ENCODE data around the gene ATP2B2.

ATP2B2 gene

DNA sequence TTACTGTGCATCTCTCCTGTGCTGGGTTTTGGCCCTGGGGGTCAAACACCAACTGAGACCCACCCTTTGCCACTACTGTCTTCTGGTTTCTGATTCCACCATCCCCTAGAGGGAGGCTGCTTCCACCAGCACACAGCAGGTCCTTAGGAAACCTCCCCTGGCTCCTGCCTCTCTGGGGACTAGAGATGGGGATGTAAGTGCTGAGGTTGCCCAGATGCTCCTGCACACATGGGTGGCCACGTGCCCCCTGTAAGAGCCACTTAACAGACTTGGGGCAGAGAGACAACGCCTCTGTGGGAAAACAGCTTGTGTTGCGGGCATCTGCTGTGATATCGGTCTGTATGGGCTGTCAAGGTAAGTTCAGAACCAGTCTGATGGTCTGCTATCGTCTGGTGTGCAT is 83.4 kb downstream of the ATP2B2 start:
- no peak for DNase-seq (ENCODE audit: low read depth, low spot score)
- H3K4me3 ChIP-seq (ENCODE audit: low read length): no peak overlapping the region

DNA sequence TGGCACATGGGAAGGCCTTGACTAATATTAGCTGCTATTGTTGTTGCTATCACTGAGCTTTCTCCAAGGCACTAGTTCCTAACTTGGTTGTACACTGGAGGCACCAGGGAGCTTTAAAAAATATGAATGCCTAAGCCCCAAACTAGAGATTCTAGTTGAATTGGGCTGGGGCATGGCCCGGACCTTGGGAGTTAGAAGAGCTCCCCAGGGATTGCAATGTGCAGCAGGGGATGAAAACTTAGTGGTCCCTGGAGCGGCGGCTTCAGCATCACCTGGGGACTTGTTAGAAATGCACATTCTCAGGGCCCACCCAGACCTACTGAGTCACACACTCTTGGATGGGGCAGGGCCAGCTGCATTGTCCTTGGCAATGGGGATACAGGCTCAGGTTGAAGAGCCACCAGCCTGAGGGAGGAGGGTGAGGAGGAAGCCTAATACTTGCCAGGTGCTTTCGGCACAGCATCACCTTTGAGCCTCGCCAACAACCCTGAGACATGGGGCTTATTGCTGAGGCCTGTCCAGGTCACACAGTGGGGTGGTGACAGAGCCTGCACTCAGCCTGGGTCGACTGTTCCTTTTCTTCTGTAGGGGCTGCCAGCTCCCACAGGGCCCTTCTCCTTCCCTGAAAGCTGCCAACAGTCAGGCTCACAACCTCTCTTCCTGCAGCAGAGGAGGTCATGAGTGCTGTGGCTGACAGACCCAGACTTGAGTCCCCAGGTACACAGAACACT is 84.5 kb downstream of the ATP2B2 start:
- no peak overlapping the region for H3K4me3 ChIP-seq (ENCODE audit: low read length)
- no peak for DNase-seq (ENCODE audit: low read depth, low spot score)

GRCh38 chr3:10419637-10420232 is 85.7 kb downstream of the ATP2B2 start:
- H3K4me3 ChIP-seq (ENCODE audit: low read length): no peak overlapping the region
- DNase-seq (ENCODE audit: low read depth, low spot score): peak; percentile 71

GRCh38 chr3:10417847-10418246 is 87.5 kb downstream of the ATP2B2 start:
- no peak overlapping the region for H3K4me3 ChIP-seq (ENCODE audit: low read length)
- no peak for DNase-seq (ENCODE audit: low read depth, low spot score)

- no peak for DNase-seq (ENCODE audit: low read depth, low spot score)
- H3K4me3 ChIP-seq (ENCODE audit: low read length): no peak overlapping the region
Measured at GRCh38 chr3:10416730-10417300, 88.6 kb downstream of the ATP2B2 start.

DNA sequence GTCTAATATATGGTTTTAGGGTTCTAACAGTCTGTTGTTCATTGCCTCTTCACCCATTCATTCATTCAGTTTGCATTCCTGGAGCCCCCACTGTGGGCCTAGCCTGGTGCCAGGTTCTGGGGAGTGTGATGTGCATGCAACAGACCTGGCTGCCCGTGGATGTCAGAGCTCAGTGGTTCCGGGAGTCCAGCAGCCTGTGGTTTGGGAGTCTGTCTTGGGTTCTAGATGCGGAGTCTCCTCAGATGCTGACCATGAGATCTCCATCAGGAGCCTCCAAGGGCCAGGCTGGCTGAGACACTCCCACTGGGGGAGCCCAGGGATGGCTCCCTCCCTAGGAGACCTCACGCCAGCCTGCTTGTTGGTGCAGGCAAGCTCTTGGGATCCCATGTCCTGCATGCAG is 92.3 kb downstream of the ATP2B2 start:
- no peak overlapping the region for H3K4me3 ChIP-seq (ENCODE audit: low read length)
- DNase-seq (ENCODE audit: low read depth, low spot score): no peak

- H3K4me3 ChIP-seq (ENCODE audit: low read length): no peak overlapping the region
Measured at GRCh38 chr3:10411598-10412332, 93.6 kb downstream of the ATP2B2 start.

DNA sequence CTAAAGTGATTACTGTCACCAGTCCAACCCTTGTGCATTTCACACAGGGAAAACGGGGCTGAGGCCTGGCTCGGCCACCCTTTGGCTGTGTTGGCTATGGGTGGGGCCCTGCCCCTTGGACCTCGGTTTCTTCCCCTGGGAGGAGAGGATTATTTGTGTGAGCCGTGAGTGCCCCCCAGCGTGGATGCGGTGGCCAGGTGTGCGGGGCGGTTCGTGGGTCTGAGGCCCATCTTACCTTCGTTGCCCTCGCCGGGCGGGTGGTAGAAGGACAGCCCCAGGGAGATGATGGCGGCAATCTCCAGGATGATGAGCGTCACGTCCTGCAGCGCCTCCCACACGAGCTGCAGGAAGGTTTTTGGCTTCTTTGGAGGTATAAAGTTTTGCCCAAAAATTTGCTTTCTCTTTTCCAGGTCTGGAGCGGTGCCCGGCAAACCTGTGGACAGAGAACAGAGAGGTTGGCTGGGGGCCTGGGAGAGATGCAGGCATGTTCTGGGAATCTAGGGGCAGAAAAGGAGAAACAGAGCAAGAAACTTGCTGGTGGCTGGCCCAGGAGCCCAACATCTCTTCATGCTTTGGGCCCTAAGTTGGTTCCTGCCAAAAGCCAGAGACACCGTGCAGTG is 94.9 kb downstream of the ATP2B2 start:
- no peak for DNase-seq (ENCODE audit: low read depth, low spot score)
- no peak overlapping the region for H3K4me3 ChIP-seq (ENCODE audit: low read length)

More at GRCh38 chr3:10411598-10412332, 93.6 kb downstream of the ATP2B2 start:
- no peak for DNase-seq (ENCODE audit: low read depth, low spot score)

DNA sequence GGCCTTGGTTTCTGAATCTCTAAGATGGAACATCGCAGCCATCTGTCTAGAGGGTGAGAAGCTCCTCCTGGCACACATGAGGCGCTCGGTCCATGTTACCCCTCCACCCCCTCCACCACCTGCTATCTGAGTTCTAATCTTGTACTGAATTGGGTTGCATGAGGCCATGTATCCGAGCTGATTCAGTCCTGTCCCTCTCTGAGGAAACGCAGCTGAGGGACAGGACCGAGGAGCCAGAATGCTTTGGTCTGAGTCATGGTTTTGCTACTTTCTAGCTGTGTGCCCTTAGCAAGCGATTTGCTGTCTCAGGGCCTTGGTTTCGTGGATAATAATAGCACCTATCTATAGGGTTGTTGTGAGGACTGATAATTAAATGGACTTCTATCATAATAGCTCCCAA is 96.7 kb downstream of the ATP2B2 start:
- no peak for DNase-seq (ENCODE audit: low read depth, low spot score)
- no peak overlapping the region for H3K4me3 ChIP-seq (ENCODE audit: low read length)

GRCh38 chr3:10407361-10407760 is 98.0 kb downstream of the ATP2B2 start:
- H3K4me3 ChIP-seq (ENCODE audit: low read length): no peak overlapping the region
- no peak for DNase-seq (ENCODE audit: low read depth, low spot score)

DNA sequence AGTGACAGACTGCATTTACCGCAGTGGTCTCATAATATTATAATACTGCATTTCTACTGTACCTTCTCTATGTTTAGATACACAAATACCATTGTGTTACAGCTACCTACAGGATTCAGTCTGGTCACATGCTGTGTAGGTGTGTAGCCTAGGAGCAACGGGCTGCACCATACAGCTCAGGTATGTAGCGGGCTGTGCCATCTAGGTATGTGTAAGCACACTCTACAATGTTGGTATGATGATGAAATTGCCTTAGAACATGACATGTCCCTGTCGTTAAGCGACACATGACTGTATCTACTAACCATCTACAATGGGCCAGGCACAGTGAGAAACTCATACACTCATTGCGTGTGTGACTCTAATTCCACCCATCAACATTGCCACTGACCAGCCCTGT is 99.0 kb downstream of the ATP2B2 start:
- no peak for DNase-seq (ENCODE audit: low read depth, low spot score)
- H3K4me3 ChIP-seq (ENCODE audit: low read length): no peak overlapping the region

DNA sequence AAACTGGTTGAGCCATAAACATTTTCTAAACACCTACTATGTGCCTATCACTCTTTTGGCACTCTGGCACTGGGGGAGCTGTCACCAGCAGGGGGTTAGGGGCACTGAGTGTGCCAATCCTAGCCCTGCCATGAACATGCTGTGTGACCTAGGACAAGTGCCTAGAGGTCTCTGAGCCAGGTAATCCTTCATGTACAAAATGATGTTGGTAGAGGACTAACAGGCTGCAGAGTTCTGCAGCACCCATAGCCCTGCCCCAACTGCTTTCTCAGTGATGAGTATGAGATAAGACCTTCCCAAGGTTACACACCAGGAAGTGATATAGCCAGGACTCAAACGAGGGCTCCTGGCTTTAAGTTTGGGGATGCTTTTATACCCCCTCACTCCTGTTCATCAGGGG is 99.6 kb downstream of the ATP2B2 start:
- no peak overlapping the region for H3K4me3 ChIP-seq (ENCODE audit: low read length)
- no peak for DNase-seq (ENCODE audit: low read depth, low spot score)

- DNase-seq (ENCODE audit: low read depth, low spot score): no peak
- no peak overlapping the region for H3K4me3 ChIP-seq (ENCODE audit: low read length)
Measured at GRCh38 chr3:10404876-10405275, 100.5 kb downstream of the ATP2B2 start.

GRCh38 chr3:10404377-10404776 is 101.0 kb downstream of the ATP2B2 start:
- H3K4me3 ChIP-seq (ENCODE audit: low read length): no peak overlapping the region
- no peak for DNase-seq (ENCODE audit: low read depth, low spot score)

GRCh38 chr3:10401990-10402761 is 103.2 kb downstream of the ATP2B2 start:
- no peak for DNase-seq (ENCODE audit: low read depth, low spot score)
- H3K4me3 ChIP-seq (ENCODE audit: low read length): no peak overlapping the region

DNA sequence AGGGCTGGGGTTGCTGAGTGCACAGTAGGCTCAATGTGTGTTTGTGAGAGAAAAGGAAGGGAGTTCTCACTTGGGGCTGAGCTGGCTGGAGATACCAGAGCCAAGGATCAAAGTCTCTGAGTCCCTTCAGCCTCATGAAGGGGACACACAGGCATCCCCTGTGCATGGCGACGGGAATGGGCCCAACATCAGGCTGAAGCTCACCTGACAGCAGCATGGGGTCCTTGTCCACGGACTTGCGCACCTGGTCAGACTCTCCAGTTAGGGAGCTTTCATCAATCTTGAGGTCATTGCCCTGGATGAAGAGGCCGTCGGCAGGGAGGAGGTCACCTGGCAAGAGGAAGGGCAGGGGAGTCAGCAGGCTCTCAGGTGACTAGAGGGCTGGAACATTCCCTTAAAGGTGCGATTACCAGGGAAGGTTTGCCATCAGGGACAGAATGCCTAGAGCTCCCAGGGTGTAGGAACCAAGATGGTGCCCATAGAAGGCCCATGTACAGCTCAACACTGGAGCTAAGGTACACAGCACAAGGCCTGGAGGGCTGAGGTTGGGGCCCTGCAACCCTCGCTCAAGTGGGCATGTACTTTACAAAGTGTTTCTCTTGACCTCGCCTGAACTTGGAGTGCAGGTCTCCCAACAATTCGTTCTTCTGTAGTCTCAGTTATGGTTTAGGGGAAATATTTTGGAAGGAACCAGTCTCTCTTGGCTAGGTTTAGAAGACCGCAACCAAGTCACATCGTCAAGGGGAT is 104.5 kb downstream of the ATP2B2 start:
- no peak for DNase-seq (ENCODE audit: low read depth, low spot score)
- H3K4me3 ChIP-seq (ENCODE audit: low read length): no peak overlapping the region

DNA sequence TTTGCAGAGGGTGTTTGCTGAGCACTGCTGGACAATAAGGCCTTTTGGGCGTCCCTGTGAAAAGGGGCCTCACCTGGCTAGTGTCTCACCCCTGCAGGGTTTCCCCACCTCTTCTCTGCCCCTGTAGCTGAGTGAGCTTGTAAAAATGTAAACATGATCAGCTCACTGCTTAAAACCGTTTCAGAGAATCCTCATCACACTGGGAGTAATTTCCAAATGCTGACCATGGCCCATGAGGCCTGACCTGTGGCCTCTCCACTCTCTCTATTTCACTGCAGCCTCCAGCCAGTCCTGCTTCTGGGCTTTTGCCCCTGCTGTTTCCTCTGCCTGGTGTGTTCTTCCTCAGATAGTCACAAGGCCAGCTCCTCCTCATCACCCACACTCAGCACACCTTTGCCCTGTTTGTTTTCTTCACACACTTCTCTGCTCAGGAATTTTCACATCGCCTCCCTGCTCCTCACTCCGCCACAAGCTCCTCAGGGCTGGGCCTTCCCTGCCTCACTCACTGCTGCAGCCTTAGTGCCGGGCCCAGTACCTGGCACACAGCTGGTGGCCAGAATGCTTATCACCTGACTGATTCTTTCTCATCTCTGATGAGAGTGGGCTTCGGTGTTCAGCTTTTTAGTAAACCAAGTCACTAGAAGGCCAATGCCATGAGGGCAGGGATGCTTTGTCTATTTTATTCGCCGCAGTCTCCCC is 105.2 kb downstream of the ATP2B2 start:
- no peak for DNase-seq (ENCODE audit: low read depth, low spot score)
- H3K4me3 ChIP-seq (ENCODE audit: low read length): no peak overlapping the region

DNA sequence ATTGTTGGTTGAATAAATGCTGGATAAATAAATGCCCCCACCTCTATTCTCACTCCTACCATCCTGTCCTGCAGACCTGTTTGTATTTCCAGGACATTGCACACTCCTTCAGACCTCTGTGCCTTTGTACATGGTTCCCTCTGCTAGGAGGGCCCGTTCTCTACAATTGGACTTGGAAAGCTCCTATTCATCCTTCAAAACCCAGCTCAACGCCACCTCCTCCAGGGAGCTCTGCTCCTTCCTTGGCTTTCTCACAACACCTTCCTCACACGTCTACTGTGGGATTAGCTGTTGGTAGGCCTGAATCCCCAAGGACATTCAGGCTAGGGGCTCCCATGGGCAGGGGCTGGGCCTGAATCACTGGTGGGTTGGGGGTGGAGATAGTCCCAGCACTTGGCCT is 105.8 kb downstream of the ATP2B2 start:
- H3K4me3 ChIP-seq (ENCODE audit: low read length): no peak overlapping the region
- no peak for DNase-seq (ENCODE audit: low read depth, low spot score)
